OCI-LY7 (cell line): Measurements from ENCODE around the gene ZNF501.

Experiments used
- CTCF ChIP-seq: fragments of 200-600 bp; sonication (generic); conservative IDR thresholded peaks from 2 replicates; pipeline ENCODE4 v1.5.1; 2014; ENCODE audit warnings: mild to moderate bottlenecking, antibody characterized with exemption, low read length, moderate library complexity, mixed read lengths
- EZH2phosphoT487 ChIP-seq: fragments of 200-600 bp; sonication (generic); IDR thresholded peaks from 2 replicates; pipeline ENCODE4 v1.6.1; 2018; ENCODE audit warnings: low read depth, borderline replicate concordance, mild to moderate bottlenecking, mixed run types, antibody characterized with exemption, low read length, moderate library complexity, mixed read lengths

- TF ChIP-seq CTCF = no peak
- TF ChIP-seq EZH2phosphoT487 = no peak
Measured at GRCh38 chr3:44734646-44735168, 5.3 kb downstream of the ZNF501 start.
